UCSD-AML1 (cell line): ENCODE results near the gene RABEP1.
"Not testable (repeated sequence)": the region's sequence is repeated elsewhere in the genome, so short reads cannot be mapped to it uniquely, and the experiment has no call there.

Experiments used
- DNase-seq: peaks from one replicate; lab custom pipeline; 2025; ENCODE audit not compliant: unreplicated experiment; lab: John Stamatoyannopoulos, UW

The RABEP1 gene

GRCh38 chr17:5418858-5419355, 136.8 kb downstream of the RABEP1 start:
- no peak for DNase-seq

GRCh38 chr17:5419356-5419958, 137.4 kb downstream of the RABEP1 start, which contains the start of gene NUP88:
TSS of gene NUP88 (minus strand) at chr17:5419662. CDS start at chr17:5419650, 12 bp downstream.
- DNase-seq = peak; percentile 97

DNA sequence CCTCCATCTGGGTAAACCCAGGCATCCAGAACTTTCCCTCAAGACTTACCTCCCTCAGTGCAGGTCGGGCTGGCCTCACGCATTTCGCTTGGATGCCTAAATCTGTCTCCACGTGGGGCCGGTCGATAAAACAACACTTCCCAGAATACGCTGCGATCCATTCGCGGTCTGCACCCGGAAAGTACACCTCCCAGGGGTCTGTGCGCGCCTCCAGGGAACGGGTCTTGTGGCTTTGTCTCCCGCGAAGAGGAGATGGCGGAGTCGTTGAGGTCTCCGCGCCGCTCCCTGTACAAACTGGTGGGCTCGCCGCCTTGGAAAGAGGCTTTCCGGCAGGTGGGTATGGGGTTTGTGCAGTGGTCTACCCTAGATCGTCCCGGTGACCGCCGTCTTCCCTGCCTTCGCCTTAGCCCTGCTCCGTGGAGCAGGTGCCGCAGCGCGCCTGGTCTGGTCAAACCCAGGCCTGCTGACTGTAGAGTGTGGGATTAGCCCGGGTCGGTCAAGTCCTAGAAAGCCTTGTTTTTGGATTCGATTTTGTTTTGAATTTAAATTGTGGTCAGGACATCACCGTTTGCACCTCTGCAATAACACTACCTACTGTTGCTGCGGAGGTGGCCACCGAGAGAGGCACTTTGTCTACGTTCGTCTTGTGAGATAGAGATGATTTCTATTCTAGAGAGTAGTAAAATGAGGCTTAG, 138.0 kb downstream of the RABEP1 start, which contains the start of gene RPAIN:
TSS of gene RPAIN (plus strand) at position 224 of the 695 bp plus-strand sequence. CDS start at position 253, 29 bp downstream.
- DNase-seq = peak; percentile 94

GRCh38 chr17:5422505-5422904, 140.4 kb downstream of the RABEP1 start:
- no peak for DNase-seq

DNA sequence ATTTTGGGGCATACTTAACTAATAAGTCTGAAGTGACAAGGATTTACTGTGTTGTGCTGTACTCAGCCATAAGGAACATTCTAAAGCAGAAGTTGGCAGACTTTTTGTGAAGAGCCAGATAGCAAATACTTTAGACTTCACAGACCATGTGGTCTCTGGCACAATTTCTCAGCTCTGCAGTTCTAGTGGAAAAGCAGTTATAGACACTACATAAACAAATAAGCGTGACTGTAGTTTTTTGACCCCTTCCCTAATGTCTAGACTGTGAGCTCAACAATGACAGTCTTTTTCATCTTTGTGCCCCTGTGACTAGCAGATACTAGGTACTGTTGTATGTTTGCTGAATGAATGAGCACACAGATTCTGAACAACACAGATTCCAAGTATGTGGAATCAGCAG, 142.8 kb downstream of the RABEP1 start:
- no peak for DNase-seq

GRCh38 chr17:5425826-5426225, 143.7 kb downstream of the RABEP1 start:
- no peak for DNase-seq

- no peak for DNase-seq
Observed at GRCh38 chr17:5429191-5429887, 147.3 kb downstream of the RABEP1 start.

DNA sequence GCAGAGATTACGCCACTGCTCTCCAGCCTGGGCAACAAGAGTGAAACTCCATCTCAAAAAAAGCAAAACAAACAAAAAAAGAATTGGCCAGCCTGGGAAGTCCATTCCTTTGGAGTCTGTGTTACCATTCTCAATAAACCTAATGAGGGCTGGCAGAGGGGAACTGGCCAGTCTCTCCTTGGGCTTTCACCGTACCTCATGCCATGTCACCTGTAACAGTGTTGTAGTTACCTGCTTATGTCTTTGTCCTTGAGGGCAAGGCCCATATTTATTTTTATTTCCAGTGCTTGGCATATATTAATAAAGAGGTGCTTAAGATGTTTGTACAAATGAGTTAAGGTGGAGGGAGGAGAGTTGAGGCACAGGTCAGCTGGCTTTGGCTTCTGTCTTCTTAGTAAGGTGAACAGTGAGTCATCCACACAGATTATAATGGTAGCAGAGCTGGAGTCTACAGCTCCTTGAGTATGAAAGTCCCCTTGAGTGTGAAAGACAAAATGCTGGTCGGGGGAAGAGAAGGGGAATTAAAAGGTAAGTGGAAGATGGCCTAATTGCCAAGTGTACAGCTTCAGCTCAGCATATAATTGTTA, 148.4 kb downstream of the RABEP1 start:
- DNase-seq = no peak

GRCh38 chr17:5431234-5431633, 149.2 kb downstream of the RABEP1 start:
- DNase-seq = not testable (repeated sequence)

GRCh38 chr17:5431949-5432556, 150.0 kb downstream of the RABEP1 start:
- DNase-seq = no peak

DNA sequence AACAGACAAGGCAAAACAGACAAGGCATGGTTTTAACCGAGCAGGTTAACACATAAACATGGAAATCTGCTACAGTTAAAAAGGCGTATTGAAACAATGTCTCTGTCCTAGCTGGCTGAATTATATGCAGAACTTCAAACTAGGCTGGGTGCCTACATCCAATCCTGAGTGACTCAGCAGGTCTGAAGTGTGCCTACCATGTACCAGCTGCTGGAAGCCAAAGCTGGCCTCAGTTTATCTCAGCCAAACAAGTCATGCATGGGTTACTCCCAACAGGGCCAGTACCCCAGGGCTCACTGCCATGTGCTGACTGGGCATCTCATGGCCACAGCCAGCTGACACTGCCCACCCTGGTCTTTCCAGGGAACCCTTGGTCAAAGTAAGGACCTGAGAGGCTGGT, 152.9 kb downstream of the RABEP1 start:
- DNase-seq = no peak
